H9 (cell line): ENCODE results near the gene PLAGL1. TPM values are rescaled to one million over a fixed set of nuclear protein-coding genes. Genes with fewer than 3 reads are reported as not detected.

Experiments
- DNase-seq: peaks from one replicate; pipeline ENCODE4 v3.0.0-alpha.2; 2017
- H2AFZ ChIP-seq: one replicate; pipeline ENCODE4 v1.6.1; 2013; ENCODE audit warnings: mild to moderate bottlenecking, low read length, control low read depth, moderate library complexity
- H2AK5ac ChIP-seq: 2 replicates; pipeline ENCODE4 v1.6.1; 2013; ENCODE audit warnings: low read length, control low read depth, mixed read lengths; ENCODE audit not compliant: insufficient read length
- H2BK120ac ChIP-seq: one replicate; pipeline ENCODE4 v1.6.1; 2013; ENCODE audit warnings: low read depth, mild to moderate bottlenecking, low read length, control low read depth, inconsistent platforms; ENCODE audit not compliant: poor library complexity, severe bottlenecking
- H2BK12ac ChIP-seq: 2 replicates; pipeline ENCODE4 v1.6.1; 2013; ENCODE audit warnings: low read length, control low read depth, mixed read lengths, low read depth; ENCODE audit not compliant: insufficient read length
- H2BK15ac ChIP-seq: 2 replicates; pipeline ENCODE4 v1.6.1; 2013; ENCODE audit warnings: low read depth, low read length, control low read depth
- H2BK20ac ChIP-seq: one replicate; pipeline ENCODE4 v1.6.1; 2013; ENCODE audit warnings: low read depth, mild to moderate bottlenecking, low read length, control low read depth, inconsistent platforms; ENCODE audit not compliant: poor library complexity, severe bottlenecking
- H2BK5ac ChIP-seq: 2 replicates; pipeline ENCODE4 v1.6.1; 2013; ENCODE audit warnings: low read length, control low read depth, mixed read lengths; ENCODE audit not compliant: insufficient read length
- H3K14ac ChIP-seq: 2 replicates; pipeline ENCODE4 v1.6.1; 2013; ENCODE audit warnings: low read length, control low read depth; ENCODE audit not compliant: insufficient read depth
- H3K18ac ChIP-seq: 2 replicates; pipeline ENCODE4 v1.6.1; 2013; ENCODE audit warnings: low read depth, mild to moderate bottlenecking, mixed read lengths, low read length, control low read depth; ENCODE audit not compliant: insufficient read length
- H3K23ac ChIP-seq: 2 replicates; pipeline ENCODE4 v1.6.1; 2013; ENCODE audit warnings: low read length, control low read depth, mixed read lengths, low read depth; ENCODE audit not compliant: insufficient read length
- H3K23me2 ChIP-seq: 2 replicates; pipeline ENCODE4 v1.6.1; 2013; ENCODE audit warnings: low read depth, mild to moderate bottlenecking, mixed read lengths, low read length, control low read depth; ENCODE audit not compliant: insufficient read length, poor library complexity, severe bottlenecking
- H3K27ac ChIP-seq: 2 replicates; pipeline ENCODE4 v1.5.1; 2013; ENCODE audit warnings: low read length, control low read depth, mixed read lengths, low read depth; ENCODE audit not compliant: insufficient read length
- H3K27me3 ChIP-seq: 2 replicates; pipeline ENCODE4 v1.6.1; 2013; ENCODE audit warnings: low read length, control low read depth, inconsistent platforms; ENCODE audit not compliant: insufficient read depth
- H3K4ac ChIP-seq: 2 replicates; pipeline ENCODE4 v1.6.1; 2013; ENCODE audit warnings: low read depth, mild to moderate bottlenecking, control low read depth, inconsistent platforms, low read length, moderate library complexity
- H3K4me1 ChIP-seq: 2 replicates; pipeline ENCODE4 v1.6.1; 2013; ENCODE audit warnings: low read length, control low read depth, inconsistent platforms; ENCODE audit not compliant: insufficient read depth
- H3K4me2 ChIP-seq: 2 replicates; pipeline ENCODE4 v1.6.1; 2013; ENCODE audit warnings: low read length, control low read depth, mixed read lengths; ENCODE audit not compliant: insufficient read length, insufficient read depth
- H3K56ac ChIP-seq: 2 replicates; pipeline ENCODE4 v1.6.1; 2013; ENCODE audit warnings: low read depth, mild to moderate bottlenecking, mixed read lengths, low read length, control low read depth; ENCODE audit not compliant: insufficient read length
- H3K79me1 ChIP-seq: 2 replicates; pipeline ENCODE4 v1.6.1; 2013; ENCODE audit warnings: low read depth, mild to moderate bottlenecking, moderate library complexity, low read length, control low read depth, inconsistent platforms; ENCODE audit not compliant: insufficient read depth, poor library complexity, severe bottlenecking
- H3K79me2 ChIP-seq: 2 replicates; pipeline ENCODE4 v1.6.1; 2013; ENCODE audit warnings: low read length, control low read depth, inconsistent platforms; ENCODE audit not compliant: insufficient read depth
- H3K9ac ChIP-seq: 2 replicates; pipeline ENCODE4 v1.6.1; 2013; ENCODE audit warnings: low read length, control low read depth, mixed read lengths; ENCODE audit not compliant: insufficient read length; ENCODE audit errors: extremely low read depth
- H3K9me3 ChIP-seq: one replicate; pipeline ENCODE4 v1.6.1; 2013; ENCODE audit warnings: low read depth, low read length, inconsistent platforms; ENCODE audit not compliant: control insufficient read depth
- H3T11ph ChIP-seq: one replicate; pipeline ENCODE4 v1.6.1; 2013; ENCODE audit warnings: mild to moderate bottlenecking, low read length, control low read depth, inconsistent platforms
- H4K20me1 ChIP-seq: one replicate; pipeline ENCODE4 v1.6.1; 2013; ENCODE audit not compliant: control insufficient read depth, insufficient read length, insufficient read depth
- H4K5ac ChIP-seq: 2 replicates; pipeline ENCODE4 v1.6.1; 2013; ENCODE audit warnings: low read depth, mild to moderate bottlenecking, mixed read lengths, low read length, control low read depth; ENCODE audit not compliant: insufficient read length
- H4K8ac ChIP-seq: replicated peaks from 2 replicates; pipeline ENCODE4 v1.6.1; 2013; ENCODE audit warnings: low read length, control low read depth, mixed read lengths, low read depth; ENCODE audit not compliant: insufficient read length
- H4K91ac ChIP-seq: 2 replicates; pipeline ENCODE4 v1.6.1; 2013; ENCODE audit warnings: low read depth, mild to moderate bottlenecking, moderate library complexity, mixed read lengths, low read length, control low read depth; ENCODE audit not compliant: insufficient read length
- H3K27ac Mint-ChIP-seq, 3 experiments: 2 replicates in 2 of 3; 3 replicates in 1 of 3; pipeline ENCODE4 v1.8.0; 2020 to 2021; ENCODE audit warnings: mixed read lengths in 3 of 3, mild to moderate bottlenecking in 1 of 3, moderate library complexity in 1 of 3
- H3K27me3 Mint-ChIP-seq: 2 replicates; pipeline ENCODE4 v1.8.0; 2021; ENCODE audit warnings: low read depth, mild to moderate bottlenecking, moderate library complexity, mixed read lengths
- H3K36me3 Mint-ChIP-seq, 3 experiments: 2 replicates in 2 of 3; 3 replicates in 1 of 3; pipeline ENCODE4 v1.8.0; 2020 to 2021; ENCODE audit warnings: low read depth in 3 of 3, mixed read lengths in 3 of 3; ENCODE audit not compliant: insufficient read depth in 1 of 3
- H3K4me1 Mint-ChIP-seq, 2 experiments: 2 replicates each; pipeline ENCODE4 v1.8.0; 2020; ENCODE audit warnings: mixed read lengths in 2 of 2
- H3K4me3 Mint-ChIP-seq, 2 experiments: 2 replicates in 1 of 2; 3 replicates in 1 of 2; pipeline ENCODE4 v1.8.0; 2020 to 2021; ENCODE audit warnings: mild to moderate bottlenecking in 2 of 2, mixed read lengths in 2 of 2, moderate library complexity in 1 of 2
- H3K9me3 Mint-ChIP-seq, 2 experiments: 2 replicates in 1 of 2; 3 replicates in 1 of 2; pipeline ENCODE4 v1.8.0; 2020; ENCODE audit warnings: mild to moderate bottlenecking in 2 of 2, mixed read lengths in 2 of 2, moderate library complexity in 1 of 2
- CTCF ChIP-seq: fragments of 200-600 bp; sonication (generic); conservative IDR thresholded peaks from 3 replicates; pipeline ENCODE4 v1.8.0; 2021; ENCODE audit warnings: antibody characterized with exemption, mild to moderate bottlenecking
- WGBS: extraction: QIAGEN DNeasy Blood & Tissue Kit; methylation state at CpG from one replicate; pipeline ENCODE4 v1.1.7; 2013; ENCODE audit warnings: missing lambda C conversion rate, low lambda C conversion rate, mixed read lengths; ENCODE audit not compliant: insufficient read length; ENCODE audit errors: extremely low coverage; 5-methylcytosine and 5-hydroxymethylcytosine counted together
- total RNA-seq: library from RNA; stranded (reverse); gene quantifications from 2 replicates; pipeline ENCODE4 v1.2.1, GENCODE V29; 2021

The PLAGL1 gene
- total RNA-seq, 1 experiment from 2014 or later = 1.9 TPM

- Histone ChIP-seq H2AFZ (no peak overlapping the region), H3K4me1 (peaks cover 3% of the 10 kb centered on the region; the same call in 1 of the 2 replicates), H3K14ac (no peak overlapping the region), H3K4me2 (no peak overlapping the region), H3T11ph (no peak overlapping the region), H2BK12ac (no peak overlapping the region), H4K91ac (no peak overlapping the region), H2BK5ac (no peak overlapping the region), H2BK15ac (no peak overlapping the region), H4K20me1 (no peaks in the 10 kb centered on the region), H3K18ac (no peak overlapping the region), H3K4ac (no peak overlapping the region), H3K23ac (no peak overlapping the region), H2BK120ac (no peak overlapping the region), H3K27me3 (peaks cover 69% of the 10 kb centered on the region), H3K56ac (no peak overlapping the region), H3K79me1 (no peaks in the 10 kb centered on the region), H4K8ac (no peak overlapping the region), H3K9me3 (no peaks in the 10 kb centered on the region), H3K79me2 (no peaks in the 10 kb centered on the region), H2AK5ac (no peak overlapping the region), H3K27ac (no peak overlapping the region), H2BK20ac (no peak overlapping the region), H3K9ac (no peak overlapping the region), H3K23me2 (no peaks in the 10 kb centered on the region), H4K5ac (no peak overlapping the region)
- no peak overlapping the region; a peak in 1 of 5 replicates for H3K4me3 Mint-ChIP-seq
- no peak for TF ChIP-seq CTCF
- no peaks in the 10 kb centered on the region; the same call in 1 of the 2 replicates for H3K27me3 Mint-ChIP-seq
- H3K27ac Mint-ChIP-seq = no peak overlapping the region
- H3K36me3 Mint-ChIP-seq = no peaks in the 10 kb centered on the region
- no CpG with 5 or more reads among the region's 6 CpGs for WGBS
- peaks cover 49 to 50% of the 10 kb centered on the region in 2 experiments for H3K4me1 Mint-ChIP-seq
- peaks cover 0 to 3% of the 10 kb centered on the region in 2 experiments; a peak in 2 of 5 replicates for H3K9me3 Mint-ChIP-seq
- DNase-seq = no peak
These were observed 37.4 kb downstream of the PLAGL1 start for GRCh38 chr6:143970456-143971218.
